ENCODE results near the gene TMEM163.
"Not testable (repeated sequence)": the region's sequence is repeated elsewhere in the genome, so short reads cannot be mapped to it uniquely, and the experiment has no call there.

Gene TMEM163

GRCh38 chr2:134663451-134664450, 55.0 kb downstream of the TMEM163 start:
- TF ChIP-seq POU2F2 (IDR thresholded peaks at IDR 0.05; ENCODE audit: low read depth, low read length) (no peak), SPI1 (IDR thresholded peaks at IDR 0.05; ENCODE audit: low read depth, low read length) (no peak), TAF1 (IDR thresholded peaks at IDR 0.05; ENCODE audit: low read depth, low read length) (no peak), POLR2A (IDR thresholded peaks at IDR 0.05; ENCODE audit: low read depth, low read length) (no peak), PAX5 (IDR thresholded peaks at IDR 0.05; ENCODE audit: insufficient read depth, low read length, severe bottlenecking) (no peak), POLR2AphosphoS5 (IDR thresholded peaks at IDR 0.05; ENCODE audit: low read depth, low read length) (no peak)
- DNase-seq (ENCODE audit: insufficient read length, low spot score): no peak
- no peak for FAIRE-seq

- FAIRE-seq: no peak
These were observed 56.0 kb downstream of the TMEM163 start for GRCh38 chr2:134662751-134663150.

GRCh38 chr2:134660626-134661402, 58.0 kb downstream of the TMEM163 start:
- TF ChIP-seq PAX5 (IDR thresholded peaks at IDR 0.05; ENCODE audit: insufficient read depth, low read length, severe bottlenecking) (no peak), POLR2A (IDR thresholded peaks at IDR 0.05; ENCODE audit: low read depth, low read length) (no peak), POLR2AphosphoS5 (IDR thresholded peaks at IDR 0.05; ENCODE audit: low read depth, low read length) (no peak), TAF1 (IDR thresholded peaks at IDR 0.05; ENCODE audit: low read depth, low read length) (no peak), POU2F2 (IDR thresholded peaks at IDR 0.05; ENCODE audit: low read depth, low read length) (no peak), SPI1 (IDR thresholded peaks at IDR 0.05; ENCODE audit: low read depth, low read length) (no peak)
- FAIRE-seq: peak; percentile 47
- DNase-seq (ENCODE audit: insufficient read length, low spot score): no peak

More at GRCh38 chr2:134662751-134663150, 56.0 kb downstream of the TMEM163 start:
- no peak for TF ChIP-seq PAX5 (IDR thresholded peaks at IDR 0.05; ENCODE audit: insufficient read depth, low read length, severe bottlenecking)
- TF ChIP-seq SPI1 (IDR thresholded peaks at IDR 0.05; ENCODE audit: low read depth, low read length): no peak
- TF ChIP-seq POLR2AphosphoS5 (IDR thresholded peaks at IDR 0.05; ENCODE audit: low read depth, low read length): no peak
- no peak for DNase-seq (ENCODE audit: insufficient read length, low spot score)

- no peak for DNase-seq (ENCODE audit: insufficient read length, low spot score)
- no peak for TF ChIP-seq POLR2AphosphoS5 (IDR thresholded peaks at IDR 0.05; ENCODE audit: low read depth, low read length)
- TF ChIP-seq PAX5 (IDR thresholded peaks at IDR 0.05; ENCODE audit: insufficient read depth, low read length, severe bottlenecking): no peak
- TF ChIP-seq POU2F2 (IDR thresholded peaks at IDR 0.05; ENCODE audit: low read depth, low read length): no peak
- no peak for FAIRE-seq
These were observed 59.1 kb downstream of the TMEM163 start for GRCh38 chr2:134659724-134660123.

- FAIRE-seq (no peak), DNase-seq (ENCODE audit: insufficient read length, low spot score) (no peak)
- TF ChIP-seq POLR2AphosphoS5 (IDR thresholded peaks at IDR 0.05; ENCODE audit: low read depth, low read length): no peak
- no peak for TF ChIP-seq POU2F2 (IDR thresholded peaks at IDR 0.05; ENCODE audit: low read depth, low read length)
- no peak for TF ChIP-seq TAF1 (IDR thresholded peaks at IDR 0.05; ENCODE audit: low read depth, low read length)
- no peak for TF ChIP-seq SPI1 (IDR thresholded peaks at IDR 0.05; ENCODE audit: low read depth, low read length)
- no peak for TF ChIP-seq PAX5 (IDR thresholded peaks at IDR 0.05; ENCODE audit: insufficient read depth, low read length, severe bottlenecking)
- no peak for TF ChIP-seq POLR2A (IDR thresholded peaks at IDR 0.05; ENCODE audit: low read depth, low read length)
These were observed 61.0 kb downstream of the TMEM163 start for GRCh38 chr2:134657650-134658250.

- FAIRE-seq; DNase-seq (ENCODE audit: insufficient read length, low spot score): not testable (repeated sequence)
These were observed 62.4 kb downstream of the TMEM163 start for GRCh38 chr2:134656391-134656790.

GRCh38 chr2:134648586-134648985, 70.2 kb downstream of the TMEM163 start:
- FAIRE-seq (no peak), DNase-seq (ENCODE audit: insufficient read length, low spot score) (no peak)
- TF ChIP-seq SPI1 (IDR thresholded peaks at IDR 0.05; ENCODE audit: low read depth, low read length) (no peak), POU2F2 (IDR thresholded peaks at IDR 0.05; ENCODE audit: low read depth, low read length) (no peak), POLR2AphosphoS5 (IDR thresholded peaks at IDR 0.05; ENCODE audit: low read depth, low read length) (no peak), PAX5 (IDR thresholded peaks at IDR 0.05; ENCODE audit: insufficient read depth, low read length, severe bottlenecking) (no peak), TAF1 (IDR thresholded peaks at IDR 0.05; ENCODE audit: low read depth, low read length) (no peak), POLR2A (IDR thresholded peaks at IDR 0.05; ENCODE audit: low read depth, low read length) (no peak)

- no peak for FAIRE-seq
- no peak for DNase-seq (ENCODE audit: insufficient read length, low spot score)
- TF ChIP-seq SPI1 (IDR thresholded peaks at IDR 0.05; ENCODE audit: low read depth, low read length) (no peak), TAF1 (IDR thresholded peaks at IDR 0.05; ENCODE audit: low read depth, low read length) (no peak), POU2F2 (IDR thresholded peaks at IDR 0.05; ENCODE audit: low read depth, low read length) (no peak), POLR2AphosphoS5 (IDR thresholded peaks at IDR 0.05; ENCODE audit: low read depth, low read length) (no peak), PAX5 (IDR thresholded peaks at IDR 0.05; ENCODE audit: insufficient read depth, low read length, severe bottlenecking) (no peak), POLR2A (IDR thresholded peaks at IDR 0.05; ENCODE audit: low read depth, low read length) (no peak)
These were observed 71.1 kb downstream of the TMEM163 start for GRCh38 chr2:134647607-134648256.

- FAIRE-seq (no peak), DNase-seq (ENCODE audit: insufficient read length, low spot score) (no peak)
- TF ChIP-seq PAX5 (IDR thresholded peaks at IDR 0.05; ENCODE audit: insufficient read depth, low read length, severe bottlenecking) (no peak), SPI1 (IDR thresholded peaks at IDR 0.05; ENCODE audit: low read depth, low read length) (no peak), POLR2A (IDR thresholded peaks at IDR 0.05; ENCODE audit: low read depth, low read length) (no peak), POU2F2 (IDR thresholded peaks at IDR 0.05; ENCODE audit: low read depth, low read length) (no peak), TAF1 (IDR thresholded peaks at IDR 0.05; ENCODE audit: low read depth, low read length) (no peak), POLR2AphosphoS5 (IDR thresholded peaks at IDR 0.05; ENCODE audit: low read depth, low read length) (no peak)
These were observed 75.9 kb downstream of the TMEM163 start for GRCh38 chr2:134642938-134643337.
